ENCODE data around the gene TMEM184A. TPM values are rescaled to one million over a fixed set of nuclear protein-coding genes. Genes with fewer than 3 reads are reported as not detected.

Gene TMEM184A
- total RNA-seq, 4 donors from 2014 or later, result 0.23 to 0.42 TPM; not detected in 2

GRCh38 chr7:1544178-1544895, 11.7 kb downstream of the TMEM184A start:
- no peak overlapping the region for H3K4me3 ChIP-seq
- 75% methylated on average over 12 of the region's 41 CpGs for WGBS
- peaks cover 31 to 61% (median 58%) of the 10 kb centered on the region in 4 donors for H3K36me3 ChIP-seq
- H3K27ac ChIP-seq (replicated peaks in 1 of 4), result no peak overlapping the region
- H3K4me1 ChIP-seq, result peaks cover 0 to 12% (median 6%) of the 10 kb centered on the region in 4 donors
- intact Hi-C loops (cut with DNase I), result no loop called here
- no peaks in the 10 kb centered on the region for H3K27me3 ChIP-seq
- no peak for DNase-seq (ENCODE audit: extremely low spot score)
- TF ChIP-seq POLR2A (IDR thresholded peaks at IDR 0.05; ENCODE audit: low read depth), result no peak
- peak in 1 of 2 donors; percentile 37 for TF ChIP-seq POLR2AphosphoS5 (IDR thresholded peaks at IDR 0.05)
- no peaks in the 10 kb centered on the region for H3K9me3 ChIP-seq

GRCh38 chr7:1543826-1544177, 12.2 kb downstream of the TMEM184A start:
- no peak overlapping the region for H3K27ac ChIP-seq (replicated peaks in 1 of 4)
- intact Hi-C loops (cut with DNase I), result no loop called here
- H3K4me3 ChIP-seq, result no peak overlapping the region
- 93% methylated on average over 5 of the region's 6 CpGs for WGBS
- no peaks in the 10 kb centered on the region for H3K9me3 ChIP-seq
- no peak for DNase-seq (ENCODE audit: extremely low spot score)
- H3K4me1 ChIP-seq, result peaks cover 4 to 17% (median 11%) of the 10 kb centered on the region in 4 donors
- no peak for TF ChIP-seq CTCF (IDR thresholded peaks at IDR 0.05)
- TF ChIP-seq EP300 (IDR thresholded peaks at IDR 0.05), result no peak
- no peak for TF ChIP-seq POLR2AphosphoS5 (IDR thresholded peaks at IDR 0.05)
- TF ChIP-seq POLR2A (IDR thresholded peaks at IDR 0.05; ENCODE audit: low read depth), result no peak
- H3K36me3 ChIP-seq, result peaks cover 35 to 66% (median 62%) of the 10 kb centered on the region in 4 donors
- no peaks in the 10 kb centered on the region for H3K27me3 ChIP-seq

- Histone ChIP-seq H3K36me3 (peaks cover 35 to 66% (median 62%) of the 10 kb centered on the region in 4 donors), H3K4me3 (no peak overlapping the region), H3K27me3 (no peaks in the 10 kb centered on the region), H3K9me3 (no peaks in the 10 kb centered on the region), H3K27ac (replicated peaks in 1 of 4) (peak overlapping the region in 1 of 4 donors; percentile 14), H3K4me1 (peaks cover 11 to 24% (median 19%) of the 10 kb centered on the region in 4 donors)
- intact Hi-C loops (cut with DNase I), result no loop called here
- no peak for DNase-seq (ENCODE audit: extremely low spot score)
- WGBS, result 84% methylated on average over 38 of the region's 38 CpGs
- TF ChIP-seq POLR2AphosphoS5 (IDR thresholded peaks at IDR 0.05) (no peak), EP300 (IDR thresholded peaks at IDR 0.05) (no peak), POLR2A (IDR thresholded peaks at IDR 0.05; ENCODE audit: low read depth) (no peak), CTCF (IDR thresholded peaks at IDR 0.05) (no peak)
These were observed 12.9 kb downstream of the TMEM184A start for GRCh38 chr7:1542841-1543747.

- intact Hi-C loops (cut with DNase I), result no loop called here
- no peaks in the 10 kb centered on the region for H3K9me3 ChIP-seq
- TF ChIP-seq POLR2A (IDR thresholded peaks at IDR 0.05; ENCODE audit: low read depth), result no peak
- no peak for TF ChIP-seq EP300 (IDR thresholded peaks at IDR 0.05)
- TF ChIP-seq POLR2AphosphoS5 (IDR thresholded peaks at IDR 0.05), result no peak
- no peak for TF ChIP-seq CTCF (IDR thresholded peaks at IDR 0.05)
- WGBS, result 90% methylated on average over 21 of the region's 21 CpGs
- no peak for DNase-seq (ENCODE audit: extremely low spot score)
- H3K27me3 ChIP-seq, result no peaks in the 10 kb centered on the region
- no peak overlapping the region for H3K4me3 ChIP-seq
- peaks cover 19 to 32% (median 23%) of the 10 kb centered on the region in 4 donors for H3K4me1 ChIP-seq
- no peak overlapping the region for H3K27ac ChIP-seq (replicated peaks in 1 of 4)
- peaks cover 35 to 66% (median 62%) of the 10 kb centered on the region in 4 donors for H3K36me3 ChIP-seq
These were observed 13.7 kb downstream of the TMEM184A start for GRCh38 chr7:1542329-1542728.

Measured in esophagus muscularis mucosa (tissue), 4 donors.